Activated CD4-positive, alpha-beta T cell treated with anti-CD3 and anti-CD28 coated beads for 36 hours (primary cell): ENCODE measurements around the gene PDZK1. TPM values are rescaled to one million over a fixed set of nuclear protein-coding genes. Genes with fewer than 3 reads are reported as not detected.

Experiments used
- ATAC-seq: fragments of 200-7000 bp; cut with Tn5 transposase; one replicate; pipeline ENCODE4 v1.10.0; 2021; ENCODE audit warnings: mild to moderate bottlenecking, moderate library complexity
- CTCF ChIA-PET: fragments of 350-600 bp; sonication (Branson Sonifier 250); formaldehyde crosslinking; loops from one replicate; lab custom pipeline; 2021; ENCODE audit warnings: antibody characterized with exemption; lab: Charles Lee
- POLR2A ChIA-PET: fragments of 350-600 bp; sonication (Branson Sonifier 250); formaldehyde crosslinking; loops from one replicate; lab custom pipeline; 2021; ENCODE audit warnings: antibody characterized with exemption, inconsistent platforms; lab: Charles Lee
- DNase-seq: peaks from one replicate; pipeline ENCODE4 v3.0.0-alpha.2; 2020
- H3K27ac Mint-ChIP-seq: one replicate; pipeline ENCODE4 v1.8.0; 2021; ENCODE audit warnings: mixed read lengths
- H3K27me3 Mint-ChIP-seq: one replicate; pipeline ENCODE4 v1.8.0; 2021; ENCODE audit warnings: mixed read lengths
- H3K36me3 Mint-ChIP-seq: one replicate; pipeline ENCODE4 v1.8.0; 2021; ENCODE audit warnings: low read depth, mixed read lengths
- H3K4me1 Mint-ChIP-seq: one replicate; pipeline ENCODE4 v1.8.0; 2021; ENCODE audit warnings: mixed read lengths
- H3K4me3 Mint-ChIP-seq: one replicate; pipeline ENCODE4 v1.8.0; 2021; ENCODE audit warnings: mild to moderate bottlenecking, moderate library complexity, mixed read lengths
- H3K9me3 Mint-ChIP-seq: one replicate; pipeline ENCODE4 v1.8.0; 2021; ENCODE audit warnings: low read depth, mixed read lengths
- intact Hi-C, 2 experiments: fragments of 100-400 bp; cut with DNase I in 1 of 2; cut with micrococcal nuclease in 1 of 2; formaldehyde crosslinking; loops; one replicate each; pipeline versions ENCODE4 v1.14.2 to v1.15.1; 2022 to 2024; cut with DNase I, micrococcal nuclease
- total RNA-seq, 2 experiments: library from RNA; stranded (reverse); gene quantifications; one replicate each; pipeline ENCODE4 v1.2.3, GENCODE V29; 2021

Gene PDZK1
- total RNA-seq = not detected

DNA sequence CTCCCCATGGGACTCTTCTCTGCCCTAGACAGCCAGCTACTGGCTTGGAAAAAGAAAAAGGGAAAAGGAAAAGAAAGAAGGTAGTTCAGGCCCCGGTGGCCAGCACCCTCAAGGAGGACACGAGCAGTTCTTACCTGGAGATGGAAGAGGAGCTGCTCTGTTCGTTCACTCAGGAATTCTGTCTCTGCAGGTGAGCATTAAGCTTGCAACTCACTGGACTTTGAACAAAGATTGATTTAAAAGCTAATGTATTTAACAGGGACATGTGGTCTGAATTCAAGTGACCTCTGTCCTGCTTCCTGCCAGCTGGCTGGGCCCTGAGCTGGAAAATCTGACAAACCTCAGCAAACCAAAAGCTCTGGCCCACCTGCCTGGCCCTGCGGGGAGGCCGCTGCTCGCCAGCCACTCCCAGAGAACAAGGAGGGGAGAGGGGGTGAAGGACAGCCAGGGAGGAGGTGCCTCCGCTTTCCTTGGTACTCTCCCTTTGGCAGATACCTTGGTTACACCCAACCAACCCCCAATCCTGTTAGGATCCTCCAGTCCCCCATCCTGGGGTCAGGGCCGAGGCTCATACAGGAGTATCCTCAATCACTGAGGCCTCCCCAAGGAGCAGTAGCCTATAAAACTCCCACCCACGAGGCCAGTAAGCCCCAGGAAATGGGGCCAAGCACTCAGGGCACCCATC is at the start of gene PDZK1:
Gene PDZK1 (minus strand): TSS at position 186 of the 685 bp plus-strand sequence. CDS start 19,347 bp downstream, outside the sequence.
- ChIA-PET CTCF (interaction anchor here (0.8 kb wide), 1 partner anchor 9 kb away, joined by 3 read pairs; no protein-coding TSS in a partner anchor), POLR2A (no interaction called here)
- H3K4me1 Mint-ChIP-seq = no peaks in the 10 kb centered on the region
- intact Hi-C loops = no loop called here
- no peaks in the 10 kb centered on the region for H3K36me3 Mint-ChIP-seq
- ATAC-seq = no peak
- H3K9me3 Mint-ChIP-seq = peaks cover 2% of the 10 kb centered on the region
- peaks cover 2% of the 10 kb centered on the region for H3K27me3 Mint-ChIP-seq
- H3K4me3 Mint-ChIP-seq = no peak within 1 kb of the TSS
- H3K27ac Mint-ChIP-seq = no peak within 1 kb of the TSS
- no peak for DNase-seq

DNA sequence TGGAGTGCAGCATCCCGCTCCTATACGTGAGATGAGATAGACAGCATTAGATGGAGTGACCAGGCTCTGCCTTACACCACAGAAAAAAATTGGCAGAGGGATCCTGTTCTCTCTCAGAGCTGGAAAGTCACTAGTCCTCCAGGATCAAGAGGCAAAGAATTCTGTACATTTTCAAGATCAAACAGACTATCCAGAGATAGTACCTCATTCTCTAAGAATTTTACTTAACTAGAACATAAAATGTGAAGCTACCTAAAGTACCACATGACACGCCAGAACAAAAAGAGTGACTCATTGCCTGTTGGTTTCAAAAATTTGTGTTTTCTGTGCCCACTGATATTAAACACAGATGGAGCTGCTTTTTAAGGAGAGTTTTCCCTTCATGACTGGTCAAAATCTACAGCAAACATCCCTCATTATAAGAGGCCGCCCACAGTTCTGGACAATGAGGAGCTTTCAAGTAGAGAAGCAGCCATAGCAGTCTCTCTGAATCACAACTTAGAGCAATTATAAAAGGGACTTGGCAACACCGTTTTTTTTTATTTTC is 44.4 kb upstream of the PDZK1 start:
- ChIA-PET CTCF (interaction anchor here (1.6 kb wide), 1 partner anchor 32 kb away, joined by 5 read pairs; the partner anchor contains the start of gene CD160), POLR2A (interaction anchor here (0.6 kb wide), 1 partner anchor 108 kb away, joined by 3 read pairs; no protein-coding TSS in a partner anchor)
- Mint-ChIP-seq H3K27ac (peak overlapping the region; percentile 28), H3K4me3 (no peak overlapping the region), H3K9me3 (no peaks in the 10 kb centered on the region), H3K4me1 (peaks cover 8% of the 10 kb centered on the region), H3K27me3 (no peaks in the 10 kb centered on the region), H3K36me3 (peaks cover 21% of the 10 kb centered on the region)
- intact Hi-C loops = no loop called here
- DNase-seq (no peak), ATAC-seq (no peak)

GRCh38 chr1:145750426-145750825 is 43.3 kb upstream of the PDZK1 start:
- Mint-ChIP-seq H3K27ac (no peak overlapping the region), H3K9me3 (no peaks in the 10 kb centered on the region), H3K4me3 (no peak overlapping the region), H3K36me3 (peaks cover 20% of the 10 kb centered on the region), H3K4me1 (peaks cover 8% of the 10 kb centered on the region), H3K27me3 (no peaks in the 10 kb centered on the region)
- ChIA-PET POLR2A (no interaction called here), CTCF (no interaction called here)
- intact Hi-C loops = no loop called here
- DNase-seq (no peak), ATAC-seq (no peak)

DNA sequence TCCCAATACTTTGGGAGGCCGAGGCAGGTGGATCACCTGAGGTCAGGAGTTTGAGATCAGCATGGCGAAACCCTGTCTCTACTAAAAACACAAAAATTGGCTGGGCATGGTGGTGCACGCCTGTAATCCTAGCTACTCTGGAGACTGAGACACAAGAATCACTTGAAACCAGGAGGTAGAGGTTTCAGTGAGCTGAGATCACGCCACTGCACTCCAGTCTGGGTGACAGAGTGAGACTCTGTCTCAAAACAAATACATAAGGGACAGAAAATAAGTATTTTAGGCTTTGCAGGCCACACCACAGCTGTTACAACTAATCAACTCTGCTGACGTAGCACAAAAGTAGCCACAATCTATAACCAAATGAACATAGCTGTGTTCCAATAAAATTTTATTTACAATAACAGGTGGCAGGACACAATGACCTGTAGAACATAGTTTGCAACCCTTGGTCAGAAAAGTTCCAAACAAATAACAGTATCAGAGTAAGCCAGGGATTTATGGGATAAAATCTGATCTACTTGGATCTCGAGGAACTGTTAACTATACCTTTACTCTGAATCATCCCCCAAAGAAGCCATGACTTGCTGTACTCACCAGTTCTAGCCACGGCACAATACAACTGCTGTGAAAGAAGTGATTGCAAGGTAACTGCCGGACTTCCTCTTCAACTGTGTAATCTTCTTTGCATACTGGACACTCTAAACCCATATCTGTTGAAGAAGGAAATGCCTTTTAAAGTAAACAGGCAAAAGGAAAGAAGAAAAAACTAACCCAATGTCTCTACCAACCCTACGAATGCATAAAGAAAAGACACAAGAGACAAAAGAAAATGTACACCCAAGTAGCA is 40.5 kb upstream of the PDZK1 start:
- ChIA-PET CTCF (interaction anchor here (0.8 to 1.5 kb wide), 4 partner anchors 9 to 98 kb away, joined by 3 to 9 read pairs (median 3); partner anchors contain the start of gene NUDT17), POLR2A (no interaction called here)
- intact Hi-C loops = loop anchor here in 1 of 2 experiments (10.0 kb wide), 1 partner anchor 77 kb away; the partner anchor contains the start of genes POLR3C and RNF115
- Mint-ChIP-seq H3K4me1 (peaks cover 8% of the 10 kb centered on the region), H3K27me3 (no peaks in the 10 kb centered on the region), H3K36me3 (peaks cover 40% of the 10 kb centered on the region), H3K27ac (no peak overlapping the region), H3K4me3 (no peak overlapping the region), H3K9me3 (no peaks in the 10 kb centered on the region)
- ATAC-seq (no peak), DNase-seq (no peak)

- intact Hi-C loops = loop anchor here in 1 of 2 experiments (10.0 kb wide), 1 partner anchor 85 kb away; the partner anchor contains the start of genes POLR3C and RNF115
- ChIA-PET POLR2A (no interaction called here), CTCF (interaction anchor here (0.6 kb wide), 1 partner anchor 20 kb away, joined by 5 read pairs; no protein-coding TSS in a partner anchor)
- Mint-ChIP-seq H3K27ac (no peak overlapping the region), H3K4me3 (no peak overlapping the region), H3K4me1 (no peaks in the 10 kb centered on the region), H3K27me3 (no peaks in the 10 kb centered on the region), H3K36me3 (peaks cover 28% of the 10 kb centered on the region), H3K9me3 (no peaks in the 10 kb centered on the region)
- DNase-seq = no peak
- no peak for ATAC-seq
These were observed 33.1 kb upstream of the PDZK1 start for GRCh38 chr1:145740269-145740668.

DNA sequence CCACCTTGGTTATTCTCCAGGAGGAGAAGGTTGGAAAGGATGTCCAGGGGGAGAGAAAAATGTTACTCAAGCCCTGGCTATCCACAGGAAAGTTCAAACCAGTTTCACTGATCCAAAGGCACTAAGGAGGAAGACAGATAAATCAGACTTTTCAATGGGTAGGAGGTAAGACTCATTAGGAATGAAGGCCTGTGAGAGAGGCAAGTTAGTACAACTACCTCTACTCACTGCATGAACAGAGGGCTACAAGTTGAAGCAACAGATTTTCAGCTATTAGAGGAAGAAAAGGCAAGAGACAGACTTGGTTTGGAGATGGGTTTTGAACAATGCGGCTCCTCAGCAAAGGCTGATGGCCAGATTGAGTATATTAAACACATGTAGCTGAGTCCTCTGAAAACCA is 29.0 kb upstream of the PDZK1 start:
- Mint-ChIP-seq H3K4me1 (no peaks in the 10 kb centered on the region), H3K27ac (no peak overlapping the region), H3K4me3 (no peak overlapping the region), H3K9me3 (no peaks in the 10 kb centered on the region), H3K36me3 (no peaks in the 10 kb centered on the region), H3K27me3 (no peaks in the 10 kb centered on the region)
- ChIA-PET CTCF (interaction anchor here (1.6 kb wide), 1 partner anchor 16 kb away, joined by 3 read pairs; no protein-coding TSS in a partner anchor), POLR2A (no interaction called here)
- intact Hi-C loops = loop anchor here (10.0 kb wide), 2 partner anchors 49 to 59 kb away; no protein-coding TSS in a partner anchor
- ATAC-seq (no peak), DNase-seq (no peak)

GRCh38 chr1:145730900-145731299 is 23.7 kb upstream of the PDZK1 start:
- H3K27ac Mint-ChIP-seq = no peak overlapping the region
- H3K9me3 Mint-ChIP-seq = no peaks in the 10 kb centered on the region
- ChIA-PET POLR2A (interaction anchor here (0.6 kb wide), 1 partner anchor 237 kb away, joined by 6 read pairs; no protein-coding TSS in a partner anchor), CTCF (no interaction called here)
- H3K4me3 Mint-ChIP-seq = no peak overlapping the region
- no peak for DNase-seq
- no peaks in the 10 kb centered on the region for H3K36me3 Mint-ChIP-seq
- no peak for ATAC-seq
- H3K4me1 Mint-ChIP-seq = no peaks in the 10 kb centered on the region
- intact Hi-C loops = loop anchor here (10.0 kb wide), 2 partner anchors 54 to 64 kb away; no protein-coding TSS in a partner anchor
- H3K27me3 Mint-ChIP-seq = no peaks in the 10 kb centered on the region

GRCh38 chr1:145730467-145730866 is 23.3 kb upstream of the PDZK1 start:
- no peaks in the 10 kb centered on the region for H3K9me3 Mint-ChIP-seq
- ATAC-seq (no peak), DNase-seq (no peak)
- H3K36me3 Mint-ChIP-seq = no peaks in the 10 kb centered on the region
- no peaks in the 10 kb centered on the region for H3K4me1 Mint-ChIP-seq
- POLR2A ChIA-PET = interaction anchor here (0.6 kb wide), 1 partner anchor 238 kb away, joined by 6 read pairs; no protein-coding TSS in a partner anchor
- H3K27ac Mint-ChIP-seq = no peak overlapping the region
- intact Hi-C loops = loop anchor here (10.0 kb wide), 2 partner anchors 54 to 64 kb away; no protein-coding TSS in a partner anchor
- CTCF ChIA-PET = interaction anchor here (1.7 kb wide), 1 partner anchor 9 kb away, joined by 9 read pairs; no protein-coding TSS in a partner anchor
- no peaks in the 10 kb centered on the region for H3K27me3 Mint-ChIP-seq
- no peak overlapping the region for H3K4me3 Mint-ChIP-seq

DNA sequence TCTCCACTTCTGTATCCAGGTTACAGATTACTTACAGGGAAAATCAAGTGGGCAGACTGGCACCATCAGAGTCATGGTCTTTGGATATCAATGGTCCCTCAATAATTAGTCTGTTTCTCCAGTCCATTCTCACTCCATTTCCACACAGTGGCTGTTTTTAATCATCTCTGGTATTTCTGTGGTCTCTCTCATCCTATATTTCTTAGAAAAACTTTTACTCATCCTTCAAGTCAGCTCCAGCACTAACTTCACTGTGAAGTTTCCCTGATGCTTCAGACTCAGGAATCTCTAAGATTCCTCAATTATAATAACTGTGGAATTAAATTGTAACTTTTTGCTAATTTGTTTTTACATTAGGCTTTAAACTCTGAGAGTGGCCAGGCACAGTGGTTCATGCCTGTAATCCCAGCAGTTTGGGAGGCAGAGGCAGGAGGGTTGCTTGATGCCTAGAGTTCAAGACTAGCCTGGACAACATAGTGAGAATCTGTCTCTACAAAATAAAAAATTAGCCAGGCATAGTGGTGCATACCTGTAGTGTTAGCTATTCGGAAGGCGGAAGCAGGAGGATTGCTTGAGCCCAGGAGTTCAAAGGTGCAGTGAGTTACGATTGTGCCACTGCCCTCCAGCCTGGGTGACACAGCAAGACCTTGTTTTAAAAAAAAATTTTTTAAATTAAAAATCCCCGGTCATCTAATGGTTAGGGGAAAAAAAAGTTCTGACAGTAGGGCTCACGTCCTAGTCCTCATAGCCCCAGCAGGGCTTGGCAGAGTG is 22.7 kb upstream of the PDZK1 start:
- DNase-seq (no peak), ATAC-seq (no peak)
- no peaks in the 10 kb centered on the region for H3K4me1 Mint-ChIP-seq
- no peak overlapping the region for H3K4me3 Mint-ChIP-seq
- no peaks in the 10 kb centered on the region for H3K27me3 Mint-ChIP-seq
- H3K9me3 Mint-ChIP-seq = no peaks in the 10 kb centered on the region
- no peaks in the 10 kb centered on the region for H3K36me3 Mint-ChIP-seq
- POLR2A ChIA-PET = no interaction called here
- CTCF ChIA-PET = interaction anchor here (1.7 kb wide), 1 partner anchor 9 kb away, joined by 9 read pairs; no protein-coding TSS in a partner anchor
- intact Hi-C loops = loop anchor here (10.0 kb wide), 3 partner anchors 55 to 285 kb away; no protein-coding TSS in a partner anchor
- no peak overlapping the region for H3K27ac Mint-ChIP-seq

DNA sequence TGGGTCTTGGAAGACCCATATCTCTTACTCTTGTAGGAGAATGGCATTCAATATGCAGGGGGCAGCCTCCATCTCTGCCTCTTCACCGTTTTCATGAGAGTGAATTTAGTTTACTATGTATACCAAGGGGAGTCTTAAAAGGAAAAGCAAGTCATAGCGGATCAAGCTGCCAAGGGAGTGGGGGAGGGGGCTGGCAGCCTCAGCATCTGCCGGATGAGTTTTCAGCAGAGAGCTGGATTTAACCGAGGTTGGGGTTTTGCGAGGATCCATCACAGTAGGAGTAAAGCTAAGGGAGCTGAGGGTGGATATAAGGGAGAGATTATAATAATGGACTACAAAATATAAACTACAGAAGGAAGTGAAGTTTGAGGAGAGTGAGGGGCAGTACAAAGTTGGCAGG is 22.0 kb upstream of the PDZK1 start:
- no peaks in the 10 kb centered on the region for H3K27me3 Mint-ChIP-seq
- no peak overlapping the region for H3K27ac Mint-ChIP-seq
- no peaks in the 10 kb centered on the region for H3K36me3 Mint-ChIP-seq
- no peaks in the 10 kb centered on the region for H3K4me1 Mint-ChIP-seq
- H3K9me3 Mint-ChIP-seq = no peaks in the 10 kb centered on the region
- H3K4me3 Mint-ChIP-seq = no peak overlapping the region
- no peak for ATAC-seq
- intact Hi-C loops = loop anchor here in 1 of 2 experiments (10.0 kb wide), 1 partner anchor 286 kb away; no protein-coding TSS in a partner anchor
- ChIA-PET POLR2A (no interaction called here), CTCF (interaction anchor here (1.7 kb wide), 1 partner anchor 8 kb away, joined by 9 read pairs; no protein-coding TSS in a partner anchor)
- DNase-seq = no peak
